Omental fat pad (tissue), 4 donors: Measurements from ENCODE around the gene ATP5F1E. TPM values are rescaled to one million over a fixed set of nuclear protein-coding genes. Genes with fewer than 3 reads are reported as not detected.
"Not testable (repeated sequence)": the region's sequence is repeated elsewhere in the genome, so short reads cannot be mapped to it uniquely, and the experiment has no call there.

ENCODE experiments used
- ATAC-seq: fragments of 150-250 bp; one replicate; pipeline ENCODE4 v1.9.1; 2016; ENCODE audit warnings: mild to moderate bottlenecking, moderate library complexity; ENCODE audit not compliant: low FRiP score
- DNase-seq: peaks from one replicate; pipeline ENCODE4 v3.0.0-alpha.2; 2019; ENCODE audit warnings: low spot score
- total RNA-seq, 4 donors: library from RNA; depleted of rRNA; stranded (reverse); fragments of >200 nt; gene quantifications; one replicate each; pipeline ENCODE4 v1.1.0, GENCODE V29; 2016
- TF ChIP-seq, protein P1 (sequence below), 3 donors: fragments of 450-650 bp; IDR thresholded peaks; one replicate each; pipeline ENCODE4 v1.5.1; 2016 to 2017; ENCODE audit warnings: antibody characterized with exemption in 3 of 3, mild to moderate bottlenecking in 3 of 3, moderate library complexity in 2 of 3

ATP5F1E gene
- total RNA-seq, 4 donors from 2014 or later: 33.4 to 46.4 (median 37.5) TPM

DNA sequence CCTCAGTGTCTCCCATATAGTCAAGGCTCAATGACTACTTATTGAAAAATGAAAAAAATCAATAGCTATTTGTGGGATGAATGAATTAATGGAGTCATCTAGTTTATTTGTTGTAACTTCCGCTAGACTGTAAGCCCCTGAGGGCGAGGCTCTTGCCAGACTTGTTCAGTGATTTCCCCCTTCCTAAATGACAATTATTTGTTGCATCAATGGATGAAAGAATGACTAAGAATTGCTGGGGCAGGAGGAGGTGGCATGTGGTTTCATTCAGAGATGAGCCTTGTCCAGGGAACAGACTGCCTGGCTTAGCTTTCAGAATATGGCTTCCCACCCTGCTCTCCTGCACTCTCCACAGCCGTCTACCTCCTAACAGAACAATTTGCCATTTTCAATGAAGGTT, 11.6 kb upstream of the ATP5F1E start:
- TF ChIP-seq, protein P1, sequence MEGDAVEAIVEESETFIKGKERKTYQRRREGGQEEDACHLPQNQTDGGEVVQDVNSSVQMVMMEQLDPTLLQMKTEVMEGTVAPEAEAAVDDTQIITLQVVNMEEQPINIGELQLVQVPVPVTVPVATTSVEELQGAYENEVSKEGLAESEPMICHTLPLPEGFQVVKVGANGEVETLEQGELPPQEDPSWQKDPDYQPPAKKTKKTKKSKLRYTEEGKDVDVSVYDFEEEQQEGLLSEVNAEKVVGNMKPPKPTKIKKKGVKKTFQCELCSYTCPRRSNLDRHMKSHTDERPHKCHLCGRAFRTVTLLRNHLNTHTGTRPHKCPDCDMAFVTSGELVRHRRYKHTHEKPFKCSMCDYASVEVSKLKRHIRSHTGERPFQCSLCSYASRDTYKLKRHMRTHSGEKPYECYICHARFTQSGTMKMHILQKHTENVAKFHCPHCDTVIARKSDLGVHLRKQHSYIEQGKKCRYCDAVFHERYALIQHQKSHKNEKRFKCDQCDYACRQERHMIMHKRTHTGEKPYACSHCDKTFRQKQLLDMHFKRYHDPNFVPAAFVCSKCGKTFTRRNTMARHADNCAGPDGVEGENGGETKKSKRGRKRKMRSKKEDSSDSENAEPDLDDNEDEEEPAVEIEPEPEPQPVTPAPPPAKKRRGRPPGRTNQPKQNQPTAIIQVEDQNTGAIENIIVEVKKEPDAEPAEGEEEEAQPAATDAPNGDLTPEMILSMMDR (IDR thresholded peaks at IDR 0.05): no peak

DNA sequence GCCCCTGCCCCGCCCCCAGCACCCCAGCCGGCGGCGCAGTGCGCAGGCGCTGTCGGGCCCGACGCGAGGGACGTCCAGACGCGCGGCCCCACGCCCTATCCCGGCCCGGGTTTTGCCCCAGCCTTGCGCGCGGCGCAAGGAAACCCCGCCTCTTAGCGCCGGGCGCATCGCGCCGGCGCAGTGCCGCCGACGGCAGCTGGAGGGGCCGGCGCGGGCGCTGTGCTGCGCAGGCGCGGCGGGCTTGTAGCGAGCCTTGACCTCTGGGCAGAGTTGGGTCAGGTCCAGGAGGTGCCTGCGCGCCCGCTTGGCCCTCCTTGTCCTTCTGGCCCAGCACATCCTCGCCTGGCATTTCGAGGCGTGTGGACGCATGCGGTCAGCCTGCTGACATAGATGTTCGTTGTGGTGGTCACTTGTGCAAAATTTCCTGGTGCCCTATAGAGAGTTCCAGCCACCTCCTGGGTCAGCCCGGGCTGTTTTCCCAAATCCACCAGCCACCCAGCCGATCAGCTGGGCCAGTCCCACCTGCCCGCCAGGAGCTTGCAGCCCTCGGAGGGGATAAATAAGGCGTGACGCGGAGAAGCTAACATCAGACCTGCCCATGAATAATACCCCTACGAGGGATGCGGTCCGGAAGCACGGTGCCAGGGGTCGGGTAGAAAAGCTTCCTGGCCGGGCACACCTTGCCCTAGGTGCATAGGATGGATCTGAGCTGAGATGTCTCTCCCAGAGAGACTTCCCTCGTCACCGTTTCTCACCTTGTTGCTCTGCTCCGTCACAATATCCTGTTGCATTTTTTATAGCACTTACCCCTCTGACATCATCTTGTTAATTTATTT, 10.9 kb upstream of the ATP5F1E start:
- DNase-seq (peak; percentile 67), ATAC-seq (peak; percentile 99)
- TF ChIP-seq, protein P1 (IDR thresholded peaks at IDR 0.05): no peak

More for the DNA sequence above, 11.6 kb upstream of the ATP5F1E start:
- DNase-seq: no peak
- no peak for ATAC-seq

DNA sequence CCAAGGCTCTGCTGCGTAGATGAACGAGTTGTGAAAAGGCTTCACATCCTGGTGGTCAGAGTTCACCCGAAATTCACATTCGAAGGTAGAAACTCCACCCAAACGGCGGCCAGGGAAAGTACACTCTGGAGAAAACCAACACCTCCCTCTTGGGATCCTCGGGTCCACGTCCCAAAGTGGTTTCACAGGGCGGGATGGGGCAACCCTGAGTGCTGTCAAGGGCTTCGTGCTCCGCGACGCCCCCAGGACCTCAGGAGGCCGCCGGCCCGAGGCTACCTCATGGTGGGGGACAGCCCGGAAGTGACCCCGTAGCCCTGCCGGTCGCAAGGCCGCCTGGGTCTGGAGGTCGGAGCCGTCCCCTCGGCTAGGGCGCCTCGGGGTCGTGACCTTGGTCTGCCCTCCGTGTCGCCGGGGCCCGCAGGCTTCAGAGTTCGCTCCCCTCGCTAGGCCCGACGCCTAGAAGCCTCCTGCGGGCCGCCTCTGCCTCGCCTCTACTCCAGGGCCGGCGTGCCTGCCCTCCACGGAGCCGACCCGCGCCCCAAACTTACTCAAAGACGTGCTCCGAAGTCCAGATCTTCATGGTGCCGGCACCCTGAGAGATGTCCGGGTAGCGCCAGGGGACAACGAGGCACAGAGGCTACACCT, 10.1 kb upstream of the ATP5F1E start, which contains the start of gene PRELID3B:
Gene PRELID3B (minus strand): TSS at position 636 of the 645 bp plus-strand sequence. CDS start 56 bp downstream, at position 580.
- ATAC-seq (peak; percentile 67), DNase-seq (no peak)
- TF ChIP-seq, protein P1 (IDR thresholded peaks at IDR 0.05): no peak

DNA sequence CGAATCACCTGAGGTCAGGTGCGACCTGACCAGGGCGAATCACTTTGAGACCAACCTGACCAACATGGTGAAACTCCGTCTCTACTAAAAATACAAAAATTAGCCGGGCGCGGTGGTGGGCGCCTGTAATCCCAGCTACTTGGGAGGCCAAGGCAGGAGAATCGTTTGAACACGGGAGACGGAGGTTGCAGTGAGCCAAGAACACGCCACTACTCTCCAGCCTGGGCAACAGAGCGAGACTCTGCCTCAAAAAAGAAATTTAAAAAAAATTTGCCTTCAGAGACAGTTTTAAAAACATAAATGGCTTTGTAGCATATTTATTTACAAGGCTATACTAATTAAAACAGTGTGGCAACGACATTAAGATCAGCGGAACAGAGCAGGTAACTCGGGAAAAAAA, 9.4 kb upstream of the ATP5F1E start:
- DNase-seq, ATAC-seq: not testable (repeated sequence)

DNA sequence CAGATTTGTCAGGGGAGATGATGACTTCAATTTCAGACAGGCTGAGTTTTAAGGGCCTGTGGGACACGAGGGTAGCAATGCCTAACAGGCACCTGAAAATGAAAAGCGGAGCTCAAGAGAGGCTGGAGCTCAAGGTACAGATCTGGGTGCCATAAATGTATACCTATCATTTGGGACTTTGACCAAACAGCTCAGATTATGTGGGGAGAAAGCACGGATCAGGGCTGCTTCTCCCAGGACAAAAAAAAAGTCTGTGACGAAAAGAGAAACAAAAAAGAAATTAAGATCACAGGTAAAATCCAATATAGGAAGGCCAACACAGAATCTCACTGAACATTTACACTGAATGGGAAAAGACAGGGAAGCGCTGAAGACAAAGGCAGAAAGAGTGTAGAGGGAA, 8.5 kb upstream of the ATP5F1E start:
- TF ChIP-seq, protein P1 (IDR thresholded peaks at IDR 0.05): no peak
- ATAC-seq (no peak), DNase-seq (no peak)

DNA sequence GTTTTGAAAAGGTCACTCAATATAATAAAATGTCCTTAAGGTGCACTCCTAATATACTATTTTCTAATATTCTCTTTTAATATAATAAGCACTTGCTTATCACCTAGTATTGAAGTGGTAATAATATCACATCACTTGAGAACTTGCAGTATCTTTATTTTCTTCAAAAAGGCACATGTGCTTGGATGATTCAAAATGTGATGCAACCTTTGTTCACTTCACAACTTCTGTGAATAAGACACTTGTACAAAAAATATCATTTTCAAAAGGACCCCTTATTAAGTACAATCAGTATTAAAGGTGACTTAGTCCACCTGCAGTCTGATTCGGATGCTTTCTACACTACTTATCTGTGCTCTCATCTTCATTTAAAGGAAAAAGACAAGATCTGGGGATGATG, 7.1 kb upstream of the ATP5F1E start:
- DNase-seq (no peak), ATAC-seq (no peak)
- TF ChIP-seq, protein P1 (IDR thresholded peaks at IDR 0.05): no peak

DNA sequence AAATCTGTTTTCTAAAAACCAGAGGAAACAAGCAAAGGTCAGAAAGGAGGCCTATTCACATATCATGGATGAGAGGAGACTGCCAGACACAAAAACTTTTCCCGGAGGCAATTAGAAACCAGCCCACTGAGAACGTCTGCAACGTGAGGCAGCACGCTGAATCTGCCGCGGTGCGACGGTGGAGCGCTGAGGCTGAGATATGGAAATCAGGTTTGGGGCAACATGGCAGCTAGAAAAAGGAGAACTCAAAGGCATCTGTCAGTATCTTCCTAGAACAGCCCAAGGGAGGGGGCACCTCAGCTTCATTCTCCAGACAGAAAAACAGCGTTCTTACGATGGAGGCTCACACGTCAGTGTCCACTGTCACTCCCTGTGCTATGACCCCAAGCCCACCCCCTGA, 5.3 kb upstream of the ATP5F1E start:
- TF ChIP-seq, protein P1 (IDR thresholded peaks at IDR 0.05): no peak
- DNase-seq (no peak), ATAC-seq (no peak)
